ENCODE results near the gene ARHGAP15.

- TF ChIP-seq CTCF (IDR thresholded peaks at IDR 0.05; ENCODE audit: low read length) (no peak), EZH2 (IDR thresholded peaks at IDR 0.05; ENCODE audit: borderline replicate concordance, low read length) (no peak)
These were observed 227.7 kb downstream of the ARHGAP15 start for GRCh38 chr2:143356736-143357446.
